ENCODE results near the gene CIPC. TPM values are rescaled to one million over a fixed set of nuclear protein-coding genes. Genes with fewer than 3 reads are reported as not detected.

The CIPC gene
- total RNA-seq, 2 donors from 2014 or later, result 5.1 to 6.4 TPM

DNA sequence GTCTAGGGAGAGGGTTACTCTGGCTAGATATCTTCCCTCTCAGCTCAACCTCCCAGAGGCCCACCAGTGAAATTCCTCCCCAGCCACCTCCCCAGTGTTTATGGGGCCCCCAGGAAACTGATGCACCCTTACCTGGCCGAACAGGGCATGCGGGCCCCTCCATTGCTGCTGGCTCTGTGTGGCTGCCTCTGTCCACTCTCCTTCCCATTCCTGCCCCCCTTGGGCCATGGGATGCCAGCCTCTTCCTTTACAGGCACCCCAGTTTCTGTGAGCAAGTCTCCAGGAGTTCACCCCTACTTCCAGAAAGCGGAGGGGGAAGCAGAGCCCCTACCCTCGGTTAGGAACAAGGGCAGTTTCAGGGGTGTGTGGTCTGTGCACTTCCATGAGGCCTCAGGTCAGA lies 63.0 kb downstream of the CIPC start:
- DNase-seq, result no peak
- Mint-ChIP-seq H3K36me3 (ENCODE audit: insufficient read depth in 2 of 2) (no peaks in the 10 kb centered on the region), H3K9me3 (no peaks in the 10 kb centered on the region), H3K27ac (no peak overlapping the region), H3K27me3 (ENCODE audit: low read depth) (peaks cover 33% of the 10 kb centered on the region), H3K4me1 (ENCODE audit: low read depth) (no peaks in the 10 kb centered on the region), H3K4me3 (no peak overlapping the region)
- ATAC-seq (replicated peaks in 1 of 2), result no peak

Other genes starting within 250 kb of the CIPC start
- 10 to 100 TPM; 55.6 to 58.0 TPM for gene IRF2BPL, start 69.5 kb upstream of the CIPC start, total RNA-seq
- not detected for gene ZDHHC22, start 43.5 kb downstream of the CIPC start, total RNA-seq
- gene TMEM63C, start 83.5 kb downstream of the CIPC start, total RNA-seq, result 1 to 10 TPM; 1.9 to 2.1 TPM
- not detected for gene NGB, start 172.9 kb downstream of the CIPC start, total RNA-seq
- 10 to 100 TPM; 14.7 to 18.1 TPM for gene POMT2, start 222.6 kb downstream of the CIPC start, total RNA-seq
- gene GSTZ1, start 222.8 kb downstream of the CIPC start, total RNA-seq, result 10 to 100 TPM; 27.0 to 33.2 TPM